C4-2B (cell line): ENCODE results near the gene MAP3K12.

ENCODE experiments used
- H3K27ac ChIP-seq: fragments of 450-650 bp; 2 replicates; pipeline ENCODE4 v1.5.1; 2017
- CTCF ChIP-seq: fragments of 450-650 bp; conservative IDR thresholded peaks from 2 replicates; pipeline ENCODE4 v1.5.1; 2017; ENCODE audit warnings: mild to moderate bottlenecking
- ZFX ChIP-seq: fragments of 450-650 bp; IDR thresholded peaks from 2 replicates; pipeline ENCODE4 v1.6.1; 2017

The MAP3K12 gene

GRCh38 chr12:53507603-53507885, 8.3 kb upstream of the MAP3K12 start:
- no peak for TF ChIP-seq CTCF
- no peak for TF ChIP-seq ZFX
- H3K27ac ChIP-seq = no peak overlapping the region

- no peak within 1 kb of the TSS for H3K27ac ChIP-seq
These were observed 7.8 kb upstream of the MAP3K12 start, which contains the start of gene NPFF for GRCh38 chr12:53506881-53507602. Gene NPFF (minus strand): TSS chr12:53507484. CDS start chr12:53507474, 10 bp downstream.

GRCh38 chr12:53506450-53506785, 7.2 kb upstream of the MAP3K12 start:
- no peak overlapping the region for H3K27ac ChIP-seq
- TF ChIP-seq CTCF (no peak), ZFX (no peak)

More at GRCh38 chr12:53506881-53507602, 7.8 kb upstream of the MAP3K12 start, which contains the start of gene NPFF:
- TF ChIP-seq CTCF (no peak), ZFX (no peak)

- TF ChIP-seq CTCF = no peak
- TF ChIP-seq ZFX = no peak
- H3K27ac ChIP-seq = no peak overlapping the region
These were observed 6.5 kb upstream of the MAP3K12 start for GRCh38 chr12:53505555-53506449.

GRCh38 chr12:53505086-53505485, 5.8 kb upstream of the MAP3K12 start:
- TF ChIP-seq CTCF = no peak
- TF ChIP-seq ZFX = no peak
- H3K27ac ChIP-seq = no peak overlapping the region

- TF ChIP-seq CTCF = no peak
- TF ChIP-seq ZFX = no peak
- H3K27ac ChIP-seq = no peak overlapping the region
These were observed 5.0 kb upstream of the MAP3K12 start for GRCh38 chr12:53504004-53504920.
